Mesendoderm (in vitro differentiated cells): ENCODE results near the gene ADGRL3.
A peak's percentile ranks its signal among the peaks of the same experiment; 100 is the strongest.

Experiments used
- DNase-seq: peaks from one replicate; pipeline ENCODE4 v3.0.0; 2013
- H2AK5ac ChIP-seq: 2 replicates; pipeline ENCODE4 v1.6.1; 2013; ENCODE audit warnings: low read length, inconsistent platforms
- H2BK120ac ChIP-seq: 2 replicates; pipeline ENCODE4 v1.6.1; 2013; ENCODE audit warnings: low read depth, mild to moderate bottlenecking, low read length, moderate library complexity, mixed read lengths
- H2BK15ac ChIP-seq: replicated peaks from 2 replicates; pipeline ENCODE4 v1.6.1; 2013; ENCODE audit warnings: low read depth, mild to moderate bottlenecking, moderate library complexity
- H2BK5ac ChIP-seq: 2 replicates; pipeline ENCODE4 v1.6.1; 2013; ENCODE audit warnings: low read length, inconsistent platforms
- H3K18ac ChIP-seq: 2 replicates; pipeline ENCODE4 v1.6.1; 2013; ENCODE audit warnings: mild to moderate bottlenecking, low read length, mixed read lengths
- H3K23ac ChIP-seq: one replicate; pipeline ENCODE4 v1.6.1; 2013; ENCODE audit warnings: low read length
- H3K27ac ChIP-seq: 2 replicates; pipeline ENCODE4 v1.5.1; 2013; ENCODE audit warnings: low read depth, mild to moderate bottlenecking, inconsistent platforms, low read length, moderate library complexity
- H3K27me3 ChIP-seq: 2 replicates; pipeline ENCODE4 v1.6.1; 2013; ENCODE audit warnings: low read length, control low read depth, mild to moderate bottlenecking, inconsistent platforms; ENCODE audit not compliant: insufficient read depth, poor library complexity
- H3K36me3 ChIP-seq: 2 replicates; pipeline ENCODE4 v1.6.1; 2013; ENCODE audit warnings: low read length, inconsistent platforms; ENCODE audit not compliant: control insufficient read depth, insufficient read depth
- H3K4ac ChIP-seq: one replicate; pipeline ENCODE4 v1.6.1; 2013; ENCODE audit warnings: low read depth, mild to moderate bottlenecking, low read length, moderate library complexity
- H3K4me1 ChIP-seq: 2 replicates; pipeline ENCODE4 v1.6.1; 2013; ENCODE audit warnings: low read depth, low read length, inconsistent platforms; ENCODE audit not compliant: control insufficient read depth
- H3K4me2 ChIP-seq: 2 replicates; pipeline ENCODE4 v1.6.1; 2013; ENCODE audit warnings: low read length
- H3K4me3 ChIP-seq: 2 replicates; pipeline ENCODE4 v1.5.1; 2013; ENCODE audit warnings: mild to moderate bottlenecking, low read length
- H3K56ac ChIP-seq: one replicate; pipeline ENCODE4 v1.6.1; 2013; ENCODE audit warnings: low read length
- H3K79me1 ChIP-seq: 2 replicates; pipeline ENCODE4 v1.6.1; 2013; ENCODE audit warnings: low read length, inconsistent platforms
- H3K79me2 ChIP-seq: 2 replicates; pipeline ENCODE4 v1.6.1; 2013; ENCODE audit warnings: mild to moderate bottlenecking, low read length; ENCODE audit not compliant: control insufficient read depth, insufficient read depth
- H3K9ac ChIP-seq: 2 replicates; pipeline ENCODE4 v1.6.1; 2013; ENCODE audit warnings: low read length, inconsistent platforms
- H4K5ac ChIP-seq: one replicate; pipeline ENCODE4 v1.6.1; 2013; ENCODE audit warnings: low read length
- H4K8ac ChIP-seq: one replicate; pipeline ENCODE4 v1.6.1; 2013; ENCODE audit warnings: low read depth, mild to moderate bottlenecking, control low read depth, low read length, moderate library complexity
- WGBS: extraction: QIAGEN DNeasy Blood & Tissue Kit; methylation state at CpG from one replicate; pipeline ENCODE4 v1.1.7; 2013; ENCODE audit warnings: low lambda C conversion rate, missing lambda C conversion rate; ENCODE audit not compliant: insufficient coverage; ENCODE audit errors: extremely low coverage; 5-methylcytosine and 5-hydroxymethylcytosine counted together

ADGRL3 gene

DNA sequence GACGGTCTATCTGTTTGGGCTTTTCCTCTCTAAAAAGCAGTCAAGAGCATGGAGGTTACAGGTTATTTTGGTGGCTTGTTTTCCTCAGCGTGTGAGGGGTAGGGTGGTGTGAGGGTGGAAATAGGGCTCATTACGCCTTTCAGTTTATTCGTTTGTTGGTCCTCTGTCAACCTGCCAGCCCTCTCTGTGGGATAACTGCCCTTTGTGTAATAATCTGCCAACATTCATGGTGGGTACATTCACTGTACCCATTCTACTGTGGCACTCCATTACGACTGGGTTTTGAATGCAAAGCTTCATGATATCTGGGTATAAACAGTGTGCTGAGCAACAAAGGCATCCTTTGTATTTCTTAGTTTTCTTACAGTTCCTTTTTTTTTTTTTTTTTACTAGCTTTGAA, 136.4 kb downstream of the ADGRL3 start:
- Histone ChIP-seq H2BK15ac (no peak overlapping the region), H2BK120ac (no peak overlapping the region), H2BK5ac (no peak overlapping the region), H3K27ac (no peak overlapping the region), H4K5ac (no peak overlapping the region), H3K79me1 (no peaks in the 10 kb centered on the region), H3K9ac (no peak overlapping the region), H3K56ac (peak overlapping the region; percentile 25), H3K36me3 (no peaks in the 10 kb centered on the region), H3K4me1 (peaks cover 11% of the 10 kb centered on the region), H3K4me3 (no peak overlapping the region), H3K23ac (no peak overlapping the region), H3K4ac (no peak overlapping the region), H3K79me2 (no peaks in the 10 kb centered on the region), H4K8ac (no peak overlapping the region), H2AK5ac (no peak overlapping the region), H3K18ac (no peak overlapping the region), H3K27me3 (no peaks in the 10 kb centered on the region), H3K4me2 (no peak overlapping the region)
- WGBS, result no CpG with 5 or more reads among the region's 5 CpGs
- DNase-seq, result peak; percentile 18

DNA sequence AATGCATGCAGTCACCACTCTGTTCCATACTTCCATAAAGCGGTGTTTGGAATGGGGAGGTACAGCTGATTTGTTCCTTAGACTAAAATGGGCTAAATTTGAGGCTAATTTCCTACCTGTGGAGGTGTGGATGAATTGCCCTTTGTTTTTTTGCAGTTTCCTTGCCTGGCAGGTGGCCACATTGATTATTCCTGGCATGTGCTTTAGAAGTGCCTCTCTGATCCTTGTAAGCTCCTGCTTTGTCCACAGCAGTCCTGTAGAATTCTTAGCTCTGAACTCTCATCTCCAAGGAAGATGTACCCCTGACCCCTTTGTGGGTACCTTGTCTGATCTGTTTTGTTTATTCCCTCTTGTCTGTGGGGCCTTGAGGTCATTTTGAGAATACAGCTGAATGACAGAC, 136.8 kb downstream of the ADGRL3 start:
- Histone ChIP-seq H3K4ac (no peak overlapping the region), H4K5ac (no peak overlapping the region), H3K27ac (no peak overlapping the region), H2AK5ac (no peak overlapping the region), H3K23ac (no peak overlapping the region), H3K4me1 (peaks cover 11% of the 10 kb centered on the region), H3K27me3 (no peaks in the 10 kb centered on the region), H2BK120ac (no peak overlapping the region), H3K36me3 (no peaks in the 10 kb centered on the region), H3K9ac (no peak overlapping the region), H3K79me2 (no peaks in the 10 kb centered on the region), H3K18ac (no peak overlapping the region), H3K79me1 (no peaks in the 10 kb centered on the region), H3K4me3 (no peak overlapping the region), H2BK15ac (no peak overlapping the region), H4K8ac (no peak overlapping the region), H3K4me2 (no peak overlapping the region), H3K56ac (no peak overlapping the region), H2BK5ac (no peak overlapping the region)
- peak; percentile 74 for DNase-seq
- no CpG with 5 or more reads among the region's 1 CpG for WGBS

DNA sequence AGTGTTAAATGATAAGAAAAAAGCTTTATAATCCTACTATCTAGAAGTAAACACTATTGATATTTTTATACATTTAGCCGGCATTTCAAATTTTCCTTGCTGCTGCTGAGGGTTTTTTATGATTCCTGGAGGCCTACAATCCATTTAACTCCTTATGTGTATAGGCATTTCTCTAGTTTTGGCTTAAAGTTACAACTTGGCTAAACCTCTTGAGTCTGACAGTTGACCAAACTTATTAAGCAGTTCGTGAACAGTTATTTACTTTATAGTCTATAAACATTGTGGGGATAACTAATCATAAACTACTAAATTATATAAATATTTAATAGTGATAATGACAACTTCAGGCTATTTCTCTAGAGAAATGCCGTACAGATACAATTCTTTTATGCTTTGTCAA, 141.9 kb downstream of the ADGRL3 start:
- Histone ChIP-seq H4K5ac (no peak overlapping the region), H3K56ac (no peak overlapping the region), H2AK5ac (no peak overlapping the region), H3K18ac (no peak overlapping the region), H3K9ac (no peak overlapping the region), H3K23ac (no peak overlapping the region), H3K27ac (no peak overlapping the region), H4K8ac (no peak overlapping the region), H3K4me1 (peaks cover 2% of the 10 kb centered on the region), H3K36me3 (no peaks in the 10 kb centered on the region), H2BK5ac (no peak overlapping the region), H2BK15ac (no peak overlapping the region), H3K27me3 (no peaks in the 10 kb centered on the region), H2BK120ac (no peak overlapping the region), H3K79me1 (no peaks in the 10 kb centered on the region), H3K79me2 (no peaks in the 10 kb centered on the region), H3K4me3 (no peak overlapping the region), H3K4ac (no peak overlapping the region), H3K4me2 (no peak overlapping the region)
- WGBS, result no CpG with 5 or more reads among the region's 3 CpGs
- no peak for DNase-seq

DNA sequence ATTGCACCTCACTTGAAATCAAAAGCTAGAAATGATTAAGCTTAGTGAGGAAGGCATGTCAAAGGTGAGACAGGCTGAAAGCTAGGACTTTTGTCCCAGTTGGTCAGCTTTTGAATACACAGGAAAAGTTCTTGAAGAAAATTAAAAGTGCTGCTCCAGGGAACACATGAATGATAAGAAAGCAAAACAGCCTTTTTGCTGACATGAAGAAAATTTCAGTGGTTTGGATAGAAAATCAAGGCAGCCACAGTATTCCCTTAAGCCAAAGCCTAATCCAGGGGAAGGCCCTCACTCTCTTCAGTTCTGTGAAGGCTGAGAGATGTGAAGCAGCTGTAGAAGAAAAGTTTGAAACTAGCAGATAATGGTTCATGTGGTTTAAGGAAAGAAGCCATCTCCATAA, 150.8 kb downstream of the ADGRL3 start:
- Histone ChIP-seq H3K79me2 (no peaks in the 10 kb centered on the region), H2BK5ac (no peak overlapping the region), H3K23ac (no peak overlapping the region), H2BK120ac (no peak overlapping the region), H3K56ac (no peak overlapping the region), H3K9ac (no peak overlapping the region), H3K79me1 (no peaks in the 10 kb centered on the region), H2BK15ac (no peak overlapping the region), H2AK5ac (no peak overlapping the region), H3K27ac (no peak overlapping the region), H3K4me2 (no peak overlapping the region), H3K36me3 (no peaks in the 10 kb centered on the region), H4K5ac (no peak overlapping the region), H3K4me3 (no peak overlapping the region), H3K4me1 (no peaks in the 10 kb centered on the region), H3K4ac (no peak overlapping the region), H3K18ac (no peak overlapping the region), H4K8ac (no peak overlapping the region), H3K27me3 (no peaks in the 10 kb centered on the region)
- DNase-seq, result no peak

DNA sequence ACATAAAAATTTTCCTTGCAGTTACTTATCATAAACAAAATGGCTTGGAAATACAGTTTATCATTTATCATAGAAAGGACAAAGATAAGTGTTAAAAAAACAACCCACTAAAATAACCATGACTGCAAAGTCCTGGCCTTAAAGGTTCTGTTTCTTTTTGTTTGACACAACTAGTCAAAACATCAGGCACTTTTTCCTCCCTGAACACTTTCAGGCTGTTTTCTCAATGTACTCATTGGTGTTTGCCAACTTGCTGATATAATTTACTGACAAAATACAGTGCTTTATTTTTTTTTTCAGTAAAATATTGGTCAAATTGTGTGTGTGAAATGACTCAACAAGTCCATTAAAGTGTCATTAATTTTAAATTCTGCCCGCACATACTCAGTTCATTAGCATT, 156.6 kb downstream of the ADGRL3 start:
- Histone ChIP-seq H3K56ac (no peak overlapping the region), H3K79me1 (no peaks in the 10 kb centered on the region), H2BK15ac (no peak overlapping the region), H3K23ac (no peak overlapping the region), H3K4me2 (no peak overlapping the region), H2BK5ac (no peak overlapping the region), H3K27ac (no peak overlapping the region), H3K79me2 (no peaks in the 10 kb centered on the region), H3K18ac (no peak overlapping the region), H3K9ac (no peak overlapping the region), H3K27me3 (no peaks in the 10 kb centered on the region), H4K5ac (no peak overlapping the region), H3K4me1 (no peaks in the 10 kb centered on the region), H3K4ac (no peak overlapping the region), H3K36me3 (no peaks in the 10 kb centered on the region), H3K4me3 (no peak overlapping the region), H2AK5ac (no peak overlapping the region), H2BK120ac (no peak overlapping the region), H4K8ac (no peak overlapping the region)
- no CpG with 5 or more reads among the region's 1 CpG for WGBS
- DNase-seq, result no peak

DNA sequence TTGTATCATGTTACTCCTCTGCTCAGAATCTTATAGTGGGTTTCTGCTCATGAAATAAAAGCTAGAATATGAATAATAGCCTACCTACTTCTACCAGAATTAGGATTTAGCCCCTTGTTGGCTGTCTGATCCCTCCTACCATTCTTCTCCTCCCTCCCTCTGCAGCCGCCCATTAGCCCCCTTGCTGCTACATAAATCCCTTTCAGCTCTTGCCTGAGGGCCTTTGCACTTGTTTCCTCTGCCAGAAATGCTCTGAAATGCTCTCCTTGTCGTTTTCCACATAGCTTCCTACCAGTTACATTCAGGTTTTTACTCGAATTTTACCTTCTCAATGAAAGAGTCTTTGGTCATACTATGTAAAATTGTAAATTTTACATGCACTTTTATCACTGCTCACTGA, 159.2 kb downstream of the ADGRL3 start:
- Histone ChIP-seq H3K23ac (no peak overlapping the region), H3K56ac (no peak overlapping the region), H2BK5ac (no peak overlapping the region), H3K4ac (no peak overlapping the region), H4K5ac (no peak overlapping the region), H3K4me2 (no peak overlapping the region), H3K27me3 (no peaks in the 10 kb centered on the region), H3K79me1 (no peaks in the 10 kb centered on the region), H3K27ac (no peak overlapping the region), H2BK15ac (no peak overlapping the region), H2AK5ac (no peak overlapping the region), H3K9ac (no peak overlapping the region), H3K4me3 (no peak overlapping the region), H3K36me3 (no peaks in the 10 kb centered on the region), H2BK120ac (no peak overlapping the region), H3K4me1 (no peaks in the 10 kb centered on the region), H3K79me2 (no peaks in the 10 kb centered on the region), H4K8ac (no peak overlapping the region), H3K18ac (no peak overlapping the region)
- DNase-seq, result peak; percentile 67
- no CpG with 5 or more reads among the region's 3 CpGs for WGBS
